ENCODE results near the gene LRP2.

LRP2 gene

GRCh38 chr2:169237286-169237685 lies 125.0 kb downstream of the LRP2 start:
- DNase-seq: no peak

DNA sequence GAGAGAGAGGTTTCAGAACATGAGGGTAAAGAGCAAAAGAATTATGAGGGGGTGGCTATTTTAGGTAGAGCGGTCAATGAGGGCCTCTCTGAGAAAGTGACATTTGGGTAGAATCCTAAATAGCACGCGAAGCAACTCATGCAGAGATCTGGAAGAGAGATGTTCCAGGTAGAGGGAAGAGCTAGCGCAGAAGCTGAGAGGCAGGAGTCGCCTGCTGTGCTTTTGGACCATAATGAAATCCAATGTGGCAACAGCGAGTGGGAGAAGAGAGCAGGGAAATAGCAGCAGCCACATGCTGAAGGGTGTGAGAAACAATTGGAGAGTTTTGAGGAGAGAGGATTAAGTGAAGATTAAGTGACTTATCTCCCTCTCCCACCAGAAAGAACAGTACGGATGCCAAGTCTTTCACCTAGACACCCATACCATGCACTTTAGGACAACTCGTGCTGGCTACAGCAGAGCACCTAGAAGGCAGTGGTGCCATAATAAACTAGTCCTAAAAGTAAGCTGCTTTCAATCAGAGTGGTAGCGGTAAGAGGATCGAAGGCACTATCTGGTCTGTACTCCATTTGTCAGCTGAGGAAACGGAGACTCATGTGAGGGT lies 129.7 kb downstream of the LRP2 start:
- no peak for DNase-seq

- DNase-seq: no peak
These were observed 132.1 kb downstream of the LRP2 start for GRCh38 chr2:169230204-169230603.

DNA sequence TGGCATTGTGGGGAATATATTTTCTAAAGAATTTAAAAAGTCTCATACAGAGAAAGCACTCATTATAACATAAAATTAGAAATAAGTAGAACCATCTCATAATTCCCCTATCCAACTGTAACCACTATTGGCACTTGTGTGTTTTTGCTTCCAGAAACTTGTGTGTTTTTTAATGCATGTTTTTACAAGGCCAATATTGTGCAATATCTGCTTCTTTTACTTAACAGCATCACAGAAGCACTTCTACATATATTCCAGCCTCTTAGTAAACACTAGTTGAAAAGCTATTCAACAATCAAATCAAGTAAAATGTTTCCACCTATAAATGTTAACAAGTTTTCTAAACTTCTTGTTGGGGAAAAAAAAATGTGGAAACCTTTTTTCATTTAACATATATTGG lies 132.7 kb downstream of the LRP2 start:
- DNase-seq: no peak

DNA sequence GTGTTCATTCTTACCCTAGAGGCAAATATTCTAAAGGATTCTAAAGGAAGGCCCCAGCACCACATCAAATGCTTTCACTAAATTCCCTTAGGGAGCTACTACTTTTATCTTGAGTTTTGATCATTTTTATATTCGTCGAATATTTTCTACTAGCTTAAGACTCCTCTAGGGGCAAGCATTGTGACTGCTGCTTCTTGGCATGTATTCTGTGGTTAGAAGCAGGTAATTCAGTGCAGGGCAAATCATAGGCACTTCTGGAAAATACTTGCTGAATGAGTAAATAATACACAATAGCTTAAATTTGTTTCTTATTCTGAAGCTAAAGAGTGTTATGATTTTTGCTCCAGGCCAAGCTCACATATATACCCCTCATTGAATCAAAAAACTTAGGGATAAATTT lies 136.4 kb downstream of the LRP2 start:
- no peak for DNase-seq

- no peak for DNase-seq
These were observed 137.0 kb downstream of the LRP2 start for GRCh38 chr2:169225233-169225750.

- DNase-seq: no peak
These were observed 139.7 kb downstream of the LRP2 start for GRCh38 chr2:169222665-169223064.

DNA sequence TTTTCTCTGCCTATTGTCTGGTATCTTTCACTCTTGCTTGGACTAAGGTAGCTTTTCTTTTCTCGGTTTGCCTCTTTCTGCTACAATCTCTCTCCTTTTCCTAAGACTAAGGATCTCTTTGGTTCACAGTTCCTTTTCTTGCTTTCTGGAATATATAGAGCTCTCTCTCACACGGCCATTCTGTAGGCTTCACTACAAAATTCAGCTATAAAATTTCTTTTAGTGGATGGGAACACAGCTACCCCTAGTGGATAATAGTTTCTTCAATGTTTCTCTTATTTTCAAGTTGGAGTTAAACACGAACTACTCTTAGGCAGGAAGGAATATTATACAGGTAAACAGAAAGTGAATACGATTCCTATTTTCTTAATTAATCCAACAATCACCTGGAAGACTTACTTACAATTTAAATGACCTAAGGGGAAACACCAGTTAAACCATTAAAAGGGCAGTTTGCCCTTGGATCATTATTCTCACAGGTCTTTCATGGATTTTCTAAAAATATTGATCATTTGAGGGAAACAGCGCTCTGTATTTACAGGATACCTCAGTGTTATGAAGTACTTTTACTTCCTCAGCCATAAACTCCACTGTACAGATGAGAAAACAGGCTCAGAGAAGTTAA lies 140.5 kb downstream of the LRP2 start:
- no peak for DNase-seq

DNA sequence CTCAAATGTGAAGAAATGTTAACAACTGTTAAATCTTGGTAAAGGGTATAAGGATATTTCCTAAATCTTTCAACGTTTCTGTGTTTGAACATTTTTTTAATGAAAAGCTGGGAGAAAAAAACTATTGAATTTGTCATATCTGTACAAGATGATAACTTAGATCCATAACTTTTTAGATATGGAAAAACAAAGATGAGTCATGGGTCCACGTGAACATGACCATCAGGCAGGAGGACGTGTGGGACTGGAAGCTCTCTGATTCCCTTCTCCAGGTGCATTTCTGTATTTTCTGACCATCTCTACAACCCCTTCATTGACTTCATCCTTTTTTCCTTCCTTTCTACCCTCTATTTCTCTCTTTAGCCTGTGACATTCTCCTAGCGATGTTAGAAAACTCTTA lies 151.4 kb downstream of the LRP2 start:
- no peak for DNase-seq

DNA sequence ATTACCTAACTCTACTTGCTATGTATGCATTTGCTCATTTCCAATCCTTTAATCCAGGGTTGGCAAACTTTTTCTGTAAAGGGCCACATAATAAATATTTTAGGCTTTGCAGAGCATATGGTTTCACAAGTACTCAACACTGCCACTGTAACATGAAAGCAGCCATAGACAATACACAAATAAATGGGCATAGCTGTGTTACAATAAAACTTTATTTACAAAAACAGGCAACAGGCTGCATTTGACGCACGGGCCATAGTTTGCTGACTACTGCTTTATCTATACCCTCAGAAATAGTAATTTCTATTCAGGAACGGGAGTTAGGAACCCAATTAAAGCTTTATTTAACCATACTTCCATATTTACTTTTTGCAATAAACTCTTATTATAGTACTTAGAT lies 154.3 kb downstream of the LRP2 start:
- DNase-seq: no peak

- DNase-seq: no peak
These were observed 157.2 kb downstream of the LRP2 start for GRCh38 chr2:169205176-169205575.

DNA sequence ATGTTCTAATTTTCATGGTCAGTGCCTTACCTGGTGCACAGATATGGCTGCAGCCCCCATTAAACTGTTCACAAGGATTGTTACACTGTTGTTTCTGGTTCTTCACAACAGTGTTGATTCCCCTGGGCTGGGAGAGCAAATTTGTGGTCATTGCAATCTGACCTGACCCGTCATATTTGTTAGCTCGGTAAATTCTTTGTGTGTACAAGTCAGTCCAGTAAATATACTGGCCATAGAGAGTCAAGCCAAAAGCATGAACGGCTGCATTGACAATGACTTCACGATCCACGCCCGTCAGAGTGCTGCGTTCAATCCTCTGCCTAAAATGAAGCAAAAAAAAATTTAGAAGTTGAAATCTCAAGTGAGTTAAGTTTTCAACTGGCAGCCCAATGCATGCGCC lies 158.4 kb downstream of the LRP2 start:
- no peak for DNase-seq

DNA sequence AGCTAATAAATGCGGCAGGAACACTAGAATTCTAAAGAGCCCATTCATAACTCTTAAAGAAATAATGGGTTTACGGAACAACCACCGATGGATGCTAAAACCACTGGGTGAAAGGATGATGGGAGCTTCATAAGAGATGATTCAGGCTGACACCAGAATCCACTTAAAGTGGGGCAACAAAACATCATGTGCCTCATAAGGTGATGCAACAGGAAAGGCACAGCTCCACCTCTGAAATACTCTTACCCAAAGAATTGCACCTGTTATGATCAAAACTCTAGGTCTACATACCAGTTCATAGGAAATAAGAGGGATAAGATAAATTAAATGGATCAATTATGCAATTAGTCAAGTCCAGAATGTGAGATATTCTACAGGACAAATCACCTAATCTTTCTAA lies 161.6 kb downstream of the LRP2 start:
- DNase-seq: no peak

DNA sequence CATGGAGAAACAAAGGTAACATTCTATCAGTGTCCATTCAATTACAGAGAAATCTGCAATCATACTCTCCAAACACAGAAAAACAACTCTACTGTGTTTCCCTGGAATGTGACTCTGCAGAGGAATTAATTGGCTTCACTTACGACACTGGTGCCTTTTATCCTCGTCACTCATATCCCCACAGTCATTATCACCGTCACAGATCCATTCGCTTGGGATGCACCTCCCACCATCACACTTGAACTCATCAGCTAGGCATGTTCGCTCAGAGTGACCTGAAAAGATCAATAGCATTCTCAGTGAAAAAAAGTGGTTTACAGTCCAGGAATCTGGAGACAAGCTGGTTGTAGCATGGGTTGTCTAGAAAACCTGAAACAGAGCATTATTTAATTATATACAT lies 168.7 kb downstream of the LRP2 start:
- no peak for DNase-seq

DNA sequence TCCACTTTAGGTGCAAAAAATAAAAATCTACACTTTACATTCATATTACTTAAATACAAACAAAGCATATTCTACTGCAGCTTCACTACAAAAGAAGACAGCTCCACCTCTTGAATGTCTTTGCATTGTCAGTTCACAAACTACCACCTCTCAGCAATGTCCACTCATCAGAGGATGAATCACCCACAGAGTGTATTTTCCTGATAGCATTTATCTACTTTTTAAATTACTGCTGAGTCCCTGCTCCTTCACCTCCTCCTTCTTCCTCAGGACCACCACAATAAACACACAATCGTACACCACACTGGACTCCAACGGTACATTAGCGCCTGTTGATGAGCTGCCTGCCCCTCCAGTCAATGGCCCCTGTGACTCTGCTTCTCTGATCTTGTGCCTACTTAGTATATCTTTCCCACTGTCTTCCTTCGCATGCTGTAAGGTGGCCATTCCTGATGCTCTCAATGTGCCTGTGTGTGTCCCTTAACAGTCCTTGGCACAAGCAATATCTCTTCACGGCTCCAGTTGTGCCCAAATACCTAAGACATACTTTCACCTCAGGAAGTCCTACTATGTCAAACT lies 172.0 kb downstream of the LRP2 start:
- no peak for DNase-seq

GRCh38 chr2:169189132-169189531 lies 173.2 kb downstream of the LRP2 start:
- DNase-seq: no peak

GRCh38 chr2:169185711-169186110 lies 176.6 kb downstream of the LRP2 start:
- no peak for DNase-seq

GRCh38 chr2:169184074-169184473 lies 178.3 kb downstream of the LRP2 start:
- DNase-seq: no peak

DNA sequence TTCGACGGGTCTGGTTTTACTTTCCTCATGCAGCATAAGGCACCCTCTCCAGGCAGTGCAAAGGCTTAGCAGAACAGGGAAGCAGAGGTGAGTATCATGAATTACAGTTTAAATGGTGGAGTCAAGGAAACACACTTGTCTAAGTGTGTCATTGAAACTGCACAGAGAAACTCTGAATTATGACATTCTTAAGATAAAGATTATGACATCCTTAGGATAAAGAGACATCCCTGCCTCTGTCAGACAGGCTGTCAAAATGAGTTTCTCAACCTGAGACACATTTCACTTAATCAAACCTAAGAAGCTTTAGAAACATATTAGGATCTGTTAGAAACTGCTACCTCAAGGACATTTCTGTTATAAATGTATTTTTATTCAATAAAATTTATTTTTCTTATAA lies 179.8 kb downstream of the LRP2 start:
- no peak for DNase-seq

DNA sequence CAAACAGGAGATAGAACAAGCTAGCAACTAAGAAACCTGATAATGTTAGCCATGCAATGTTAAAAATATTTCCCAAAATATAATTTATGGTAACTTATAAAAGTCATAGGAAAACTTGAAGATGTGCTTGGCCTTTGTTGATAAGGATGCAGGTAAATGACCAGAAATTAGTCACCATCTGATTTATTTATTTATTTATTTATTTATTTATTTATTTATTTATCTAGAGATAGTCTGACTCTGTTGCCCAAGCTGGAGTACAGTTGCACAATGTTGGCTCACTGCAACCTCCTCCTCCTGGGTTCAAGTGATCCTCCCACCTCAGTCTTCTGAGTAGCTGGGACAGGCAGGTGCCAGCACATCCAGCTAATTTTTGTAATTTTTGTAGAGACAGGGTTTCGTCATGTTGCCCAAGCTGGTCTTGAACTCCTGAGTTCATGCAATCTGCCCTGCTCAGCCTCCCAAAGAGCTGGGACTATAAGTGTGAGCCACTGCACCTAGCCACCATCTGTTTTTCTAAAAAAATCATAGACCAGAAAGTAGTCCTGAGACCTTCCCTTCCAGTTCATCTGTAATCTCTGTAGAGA lies 183.4 kb downstream of the LRP2 start:
- no peak for DNase-seq

GRCh38 chr2:169178364-169178763 lies 184.0 kb downstream of the LRP2 start:
- no peak for DNase-seq

DNA sequence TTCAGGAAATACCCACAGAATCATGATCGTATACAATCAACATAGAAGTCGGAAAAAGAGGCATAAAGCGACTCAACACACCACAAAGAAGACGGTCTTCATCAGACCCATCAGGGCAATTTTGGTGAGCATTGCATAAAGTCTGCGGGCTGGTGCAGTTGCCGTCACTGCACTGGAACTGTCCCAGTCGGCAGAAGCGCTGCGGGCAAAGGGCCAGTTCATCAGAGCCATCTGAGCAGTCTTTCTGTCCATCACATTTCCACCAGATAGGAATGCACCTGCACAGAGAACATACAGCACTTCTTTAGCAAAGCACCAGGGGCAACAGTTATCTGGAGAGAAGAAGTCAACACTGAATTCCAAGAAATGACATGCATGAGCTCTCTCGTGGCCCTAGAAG lies 187.2 kb downstream of the LRP2 start:
- no peak for DNase-seq

DNA sequence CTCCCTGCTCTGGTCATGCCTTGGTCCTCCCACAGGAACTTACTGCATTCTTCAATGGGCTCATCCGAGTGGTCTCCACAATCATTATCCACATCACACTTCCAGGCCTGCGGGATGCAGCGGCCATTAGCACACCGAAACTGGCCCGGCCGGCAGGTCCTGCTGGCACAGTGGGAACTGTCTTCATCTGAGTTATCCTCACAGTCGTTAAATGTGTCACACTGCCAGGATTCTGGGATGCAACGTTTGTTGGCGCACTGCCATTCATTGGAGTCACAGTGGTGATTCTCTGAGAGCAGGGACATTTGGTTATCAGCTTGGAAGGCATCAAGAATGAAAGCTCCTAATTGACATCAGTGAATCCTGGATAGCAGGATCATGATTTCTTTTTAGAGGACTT lies 188.5 kb downstream of the LRP2 start:
- no peak for DNase-seq

DNA sequence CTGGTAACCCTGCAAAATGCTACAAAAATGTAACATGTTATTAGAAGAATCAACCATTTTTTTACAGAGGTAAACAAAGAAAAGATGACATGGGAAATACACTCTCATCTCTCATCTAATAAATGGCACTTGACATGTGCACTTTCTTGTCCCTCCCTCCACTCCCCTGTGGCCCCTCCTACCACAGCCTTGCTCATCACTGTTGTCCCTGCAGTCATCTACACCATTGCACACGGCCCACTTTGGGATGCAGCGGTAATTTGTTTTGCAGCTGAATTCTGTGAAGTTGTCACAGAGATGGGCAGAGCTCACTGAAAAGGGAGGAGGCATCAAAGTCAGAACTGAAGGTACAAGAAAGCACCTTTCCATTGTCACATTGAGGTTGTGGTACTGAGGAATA lies 189.4 kb downstream of the LRP2 start:
- DNase-seq: no peak
